Colonic mucosa (tissue), 4 donors: Measurements from ENCODE around the gene TBX21. TPM values are rescaled to one million over a fixed set of nuclear protein-coding genes. Genes with fewer than 3 reads are reported as not detected.

Experiments used
- DNase-seq: peaks from one replicate; pipeline ENCODE4 v3.0.0-alpha.2; 2020
- H3K27ac ChIP-seq: fragments of 200-600 bp; one replicate; pipeline ENCODE4 v1.8.0; 2021
- H3K27me3 ChIP-seq: fragments of 200-600 bp; one replicate; pipeline ENCODE4 v1.8.0; 2021
- H3K36me3 ChIP-seq: fragments of 200-600 bp; one replicate; pipeline ENCODE4 v1.8.0; 2021
- H3K4me1 ChIP-seq: fragments of 200-600 bp; one replicate; pipeline ENCODE4 v1.8.0; 2021; ENCODE audit warnings: mild to moderate bottlenecking
- H3K4me3 ChIP-seq: fragments of 200-600 bp; one replicate; pipeline ENCODE4 v1.8.0; 2021
- H3K9ac ChIP-seq, 2 donors: one replicate each; pipeline ENCODE4 v1.7.0; 2013; ENCODE audit warnings: control low read depth in 2 of 2, low read depth in 2 of 2, low read length in 2 of 2
- H3K9me3 ChIP-seq: fragments of 200-600 bp; one replicate; pipeline ENCODE4 v1.8.0; 2021
- CTCF ChIP-seq: fragments of 200-600 bp; IDR thresholded peaks from one replicate; pipeline ENCODE4 v1.8.0; 2022; ENCODE audit warnings: antibody characterized with exemption, mild to moderate bottlenecking
- intact Hi-C: fragments of 100-400 bp; cut with DNase I; formaldehyde crosslinking; loops from one replicate; pipeline ENCODE4 v1.14.1; 2022
- total RNA-seq, 2 donors: library from RNA; stranded (reverse); fragmentation: NEBNext Ultra II Directional in 1 of 2; extraction: Animal tissue kit (Norgen Biotek cat#: 25700) in 1 of 2; gene quantifications; one replicate each; pipeline ENCODE4 v1.2.1, GENCODE V29; 2021
- donor health status: healthy.
- donor health status: DM: no; HTN: no; CAD: no.
- donor health status: DM: no; HTN: no; CAD: no.

TBX21 gene
- total RNA-seq, 2 donors from 2014 or later = 0.40 to 0.49 TPM

- H3K4me1 ChIP-seq = no peaks in the 10 kb centered on the region
- TF ChIP-seq CTCF = no peak
- intact Hi-C loops = no loop called here
- no peak overlapping the region for H3K4me3 ChIP-seq
- DNase-seq = no peak
- no peaks in the 10 kb centered on the region for H3K36me3 ChIP-seq
- H3K9ac ChIP-seq = no peak overlapping the region
- H3K9me3 ChIP-seq = no peaks in the 10 kb centered on the region
- no peak overlapping the region for H3K27ac ChIP-seq
- H3K27me3 ChIP-seq = peaks cover 29% of the 10 kb centered on the region
These were observed 58.0 kb downstream of the TBX21 start for GRCh38 chr17:47791025-47791424.

- DNase-seq = no peak
- Histone ChIP-seq H3K27me3 (peaks cover 29% of the 10 kb centered on the region), H3K36me3 (no peaks in the 10 kb centered on the region), H3K4me1 (no peaks in the 10 kb centered on the region), H3K9ac (no peak overlapping the region), H3K9me3 (no peaks in the 10 kb centered on the region), H3K27ac (no peak overlapping the region), H3K4me3 (no peak overlapping the region)
- no peak for TF ChIP-seq CTCF
- intact Hi-C loops = no loop called here
These were observed 59.4 kb downstream of the TBX21 start for GRCh38 chr17:47792457-47792856.

- Histone ChIP-seq H3K9me3 (no peaks in the 10 kb centered on the region), H3K36me3 (no peaks in the 10 kb centered on the region), H3K27me3 (peaks cover 29% of the 10 kb centered on the region), H3K9ac (no peak overlapping the region), H3K4me3 (no peak overlapping the region), H3K27ac (no peak overlapping the region), H3K4me1 (no peaks in the 10 kb centered on the region)
- no peak for TF ChIP-seq CTCF
- intact Hi-C loops = no loop called here
- no peak for DNase-seq
These were observed 59.9 kb downstream of the TBX21 start for GRCh38 chr17:47792979-47793378.

Other genes starting within 250 kb of the TBX21 start
- gene NPEPPS, start 202.1 kb upstream of the TBX21 start, total RNA-seq = 100 to 1,000 TPM; 122 to 177 TPM
- gene KPNB1, start 83.3 kb upstream of the TBX21 start, total RNA-seq = 100 to 1,000 TPM; 247 to 356 TPM
- 1 to 10 TPM; 1.3 to 2.9 TPM for gene TBKBP1, start 39.1 kb upstream of the TBX21 start, total RNA-seq
- gene OSBPL7, start 88.6 kb downstream of the TBX21 start, total RNA-seq = 10 to 100 TPM; 34.8 to 93.6 TPM
- 10 to 100 TPM; 32.2 to 50.8 TPM for gene MRPL10, start 98.3 kb downstream of the TBX21 start, total RNA-seq
- under 1 TPM; 0.20 to 0.21 TPM for gene LRRC46, start 98.4 kb downstream of the TBX21 start, total RNA-seq
- gene SCRN2, start 108.0 kb downstream of the TBX21 start, total RNA-seq = 10 to 100 TPM; 36.8 to 40.0 TPM
- gene SP6, start 117.9 kb downstream of the TBX21 start, total RNA-seq = 1 to 10 TPM; 8.7 to 8.8 TPM
- 10 to 100 TPM; 18.1 to 21.6 TPM for gene SP2, start 163.0 kb downstream of the TBX21 start, total RNA-seq
- gene PNPO, start 208.3 kb downstream of the TBX21 start, total RNA-seq = 10 to 100 TPM; 18.1 to 70.5 TPM
- 100 to 1,000 TPM; 223 to 259 TPM for gene PRR15L, start 224.6 kb downstream of the TBX21 start, total RNA-seq
- gene CDK5RAP3, start 237.9 kb downstream of the TBX21 start, total RNA-seq = 100 to 1,000 TPM; 131 to 172 TPM